Stimulated activated naive CD4-positive, alpha-beta T cell treated with Interleukin-2 at 50 U/mL for 16 hours (primary cell): ENCODE results near the gene TSPOAP1.

Experiments used
- DNase-seq: peaks from one replicate; lab custom pipeline; 2025; lab: John Stamatoyannopoulos, UW

TSPOAP1 gene

GRCh38 chr17:58328195-58329034, at the start of gene TSPOAP1:
TSPOAP1 (minus strand) TSS chr17:58328795; CDS start chr17:58327920, 875 bp downstream.
- DNase-seq, result peak; percentile 79

- no peak for DNase-seq
Measured at GRCh38 chr17:58377661-58378060, 49.1 kb upstream of the TSPOAP1 start.

GRCh38 chr17:58377093-58377601, 48.6 kb upstream of the TSPOAP1 start:
- no peak for DNase-seq

GRCh38 chr17:58376472-58377000, 47.9 kb upstream of the TSPOAP1 start:
- no peak for DNase-seq

GRCh38 chr17:58375811-58376210, 47.2 kb upstream of the TSPOAP1 start:
- DNase-seq, result no peak

- no peak for DNase-seq
Measured at GRCh38 chr17:58375256-58375655, 46.7 kb upstream of the TSPOAP1 start.

- no peak for DNase-seq
Measured at GRCh38 chr17:58373923-58374322, 45.3 kb upstream of the TSPOAP1 start.

- DNase-seq, result no peak
Measured at GRCh38 chr17:58373003-58373402, 44.4 kb upstream of the TSPOAP1 start.

GRCh38 chr17:58371300-58371950, 42.8 kb upstream of the TSPOAP1 start:
- no peak for DNase-seq

- no peak for DNase-seq
Measured at GRCh38 chr17:58370716-58371115, 42.1 kb upstream of the TSPOAP1 start.

- no peak for DNase-seq
Measured at GRCh38 chr17:58370309-58370708, 41.7 kb upstream of the TSPOAP1 start.

- DNase-seq, result no peak
Measured at GRCh38 chr17:58369214-58370031, 40.8 kb upstream of the TSPOAP1 start.

GRCh38 chr17:58368860-58369213, 40.2 kb upstream of the TSPOAP1 start:
- DNase-seq, result no peak

- DNase-seq, result no peak
Measured at GRCh38 chr17:58367461-58367860, 38.9 kb upstream of the TSPOAP1 start.

GRCh38 chr17:58365980-58366595, 37.5 kb upstream of the TSPOAP1 start:
- DNase-seq, result no peak

GRCh38 chr17:58365185-58365979, 36.8 kb upstream of the TSPOAP1 start:
- no peak for DNase-seq

GRCh38 chr17:58364270-58364942, 35.8 kb upstream of the TSPOAP1 start:
- DNase-seq, result no peak

- DNase-seq, result no peak
Measured at GRCh38 chr17:58363457-58364185, 35.0 kb upstream of the TSPOAP1 start.

GRCh38 chr17:58362368-58363014, 33.9 kb upstream of the TSPOAP1 start:
- DNase-seq, result no peak
